GM19043 (cell line): ENCODE results near the gene HSPA12B.

Source experiments
- ATAC-seq: cut with Tn5 transposase; IDR thresholded peaks from one replicate; pipeline ENCODE4 v1.9.1; 2021; ENCODE audit warnings: low read depth; ENCODE audit not compliant: unreplicated experiment

The HSPA12B gene

GRCh38 chr20:3702611-3703391 lies 29.7 kb upstream of the HSPA12B start:
- ATAC-seq = no peak

- ATAC-seq = no peak
Observed at GRCh38 chr20:3704087-3704486, 28.4 kb upstream of the HSPA12B start.

- no peak for ATAC-seq
Observed at GRCh38 chr20:3705491-3705969, 27.0 kb upstream of the HSPA12B start.

GRCh38 chr20:3705970-3706739 lies 26.3 kb upstream of the HSPA12B start:
- ATAC-seq = no peak

- no peak for ATAC-seq
Observed at GRCh38 chr20:3706774-3707507, 25.5 kb upstream of the HSPA12B start.

GRCh38 chr20:3707508-3707899 lies 25.0 kb upstream of the HSPA12B start:
- ATAC-seq = no peak

GRCh38 chr20:3710011-3710466 lies 22.4 kb upstream of the HSPA12B start:
- ATAC-seq = no peak

GRCh38 chr20:3710703-3711483 lies 21.6 kb upstream of the HSPA12B start:
- ATAC-seq = no peak

GRCh38 chr20:3711484-3711941 lies 21.0 kb upstream of the HSPA12B start:
- ATAC-seq = no peak

- no peak for ATAC-seq
Observed at GRCh38 chr20:3712279-3712873, 20.1 kb upstream of the HSPA12B start, which contains the start of gene SIGLEC1. Gene SIGLEC1 (minus strand): TSS chr20:3712600. CDS start chr20:3707128, 5,472 bp downstream.

GRCh38 chr20:3714092-3714491 lies 18.4 kb upstream of the HSPA12B start:
- ATAC-seq = no peak

- no peak for ATAC-seq
Observed at GRCh38 chr20:3716195-3716834, 16.2 kb upstream of the HSPA12B start.

GRCh38 chr20:3719046-3719445 lies 13.4 kb upstream of the HSPA12B start:
- no peak for ATAC-seq

- ATAC-seq = no peak
Observed at GRCh38 chr20:3720068-3720467, 12.4 kb upstream of the HSPA12B start.

- ATAC-seq = no peak
Observed at GRCh38 chr20:3720626-3721025, 11.9 kb upstream of the HSPA12B start.

GRCh38 chr20:3721912-3722311 lies 10.6 kb upstream of the HSPA12B start:
- no peak for ATAC-seq

GRCh38 chr20:3723284-3723683 lies 9.2 kb upstream of the HSPA12B start:
- ATAC-seq = no peak

GRCh38 chr20:3724356-3724755 lies 8.1 kb upstream of the HSPA12B start:
- no peak for ATAC-seq

- ATAC-seq = no peak
Observed at GRCh38 chr20:3727401-3728021, 5.0 kb upstream of the HSPA12B start.
